ENCODE results near the gene RPL35. TPM values are rescaled to one million over a fixed set of nuclear protein-coding genes. Genes with fewer than 3 reads are reported as not detected.

The RPL35 gene
- total and polyA plus RNA-seq, 12 donors: 598 to 3,743 (median 714) TPM

- DNase-seq (no peak), ATAC-seq (no peak)
- peaks cover 0 to 23% (median 4%) of the 10 kb centered on the region in 9 donors for H3K4me1 ChIP-seq
- no peaks in the 10 kb centered on the region for H3K27me3 ChIP-seq
- H3K36me3 ChIP-seq: peaks cover 0 to 26% (median 0%) of the 10 kb centered on the region in 9 donors
- H3K9me3 ChIP-seq: no peaks in the 10 kb centered on the region
- H3K4me3 ChIP-seq: no peak overlapping the region
- no peak overlapping the region for H3K27ac ChIP-seq
- TF ChIP-seq, protein P1, sequence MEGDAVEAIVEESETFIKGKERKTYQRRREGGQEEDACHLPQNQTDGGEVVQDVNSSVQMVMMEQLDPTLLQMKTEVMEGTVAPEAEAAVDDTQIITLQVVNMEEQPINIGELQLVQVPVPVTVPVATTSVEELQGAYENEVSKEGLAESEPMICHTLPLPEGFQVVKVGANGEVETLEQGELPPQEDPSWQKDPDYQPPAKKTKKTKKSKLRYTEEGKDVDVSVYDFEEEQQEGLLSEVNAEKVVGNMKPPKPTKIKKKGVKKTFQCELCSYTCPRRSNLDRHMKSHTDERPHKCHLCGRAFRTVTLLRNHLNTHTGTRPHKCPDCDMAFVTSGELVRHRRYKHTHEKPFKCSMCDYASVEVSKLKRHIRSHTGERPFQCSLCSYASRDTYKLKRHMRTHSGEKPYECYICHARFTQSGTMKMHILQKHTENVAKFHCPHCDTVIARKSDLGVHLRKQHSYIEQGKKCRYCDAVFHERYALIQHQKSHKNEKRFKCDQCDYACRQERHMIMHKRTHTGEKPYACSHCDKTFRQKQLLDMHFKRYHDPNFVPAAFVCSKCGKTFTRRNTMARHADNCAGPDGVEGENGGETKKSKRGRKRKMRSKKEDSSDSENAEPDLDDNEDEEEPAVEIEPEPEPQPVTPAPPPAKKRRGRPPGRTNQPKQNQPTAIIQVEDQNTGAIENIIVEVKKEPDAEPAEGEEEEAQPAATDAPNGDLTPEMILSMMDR (IDR thresholded peaks at IDR 0.05): no peak
- 89 to 94% methylated on average over 6 of the region's 6 CpGs for WGBS, 2 donors
- intact Hi-C loops (cut with DNase I): no loop called here
Observed at GRCh38 chr9:124809211-124809610, 52.5 kb downstream of the RPL35 start.

DNA sequence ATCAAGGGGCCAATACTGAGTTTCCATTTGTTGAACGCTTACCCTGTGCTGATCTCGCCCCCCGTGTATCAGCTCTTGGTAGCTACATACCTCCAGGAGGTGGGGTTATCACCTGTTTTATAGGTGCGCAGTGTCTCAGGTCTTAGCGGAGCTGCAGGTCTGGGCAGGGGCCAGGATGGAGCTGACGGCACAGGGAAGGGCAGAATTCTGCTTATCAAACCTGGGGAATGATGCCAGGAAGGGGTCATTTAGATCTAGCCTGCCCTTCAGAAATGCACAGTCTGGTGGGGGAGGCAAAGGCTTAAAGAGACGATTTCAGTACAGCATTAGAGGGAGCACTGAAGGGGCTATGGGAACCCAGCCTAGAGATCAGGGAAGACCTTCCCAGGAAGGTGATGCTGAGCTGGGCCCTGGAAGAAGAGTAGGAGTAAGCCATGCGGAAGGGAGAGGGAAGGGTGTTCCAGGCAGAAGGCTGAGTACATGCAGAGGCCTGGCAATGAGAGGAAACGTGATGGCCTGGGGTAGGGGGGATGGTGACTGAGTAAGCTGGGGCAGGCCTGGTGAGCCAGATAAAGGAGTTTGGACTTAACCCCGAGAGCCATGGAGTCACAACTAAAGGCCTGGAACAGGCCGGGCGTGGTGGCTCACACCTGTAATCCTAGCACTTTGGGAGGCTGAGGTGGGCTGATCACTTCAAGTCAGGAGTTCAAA is 53.4 kb downstream of the RPL35 start:
- Histone ChIP-seq H3K9me3 (no peaks in the 10 kb centered on the region), H3K4me1 (peaks cover 0 to 21% (median 4%) of the 10 kb centered on the region in 9 donors), H3K27ac (no peak overlapping the region), H3K27me3 (no peaks in the 10 kb centered on the region), H3K36me3 (peaks cover 0 to 26% (median 0%) of the 10 kb centered on the region in 9 donors), H3K4me3 (no peak overlapping the region)
- no peak for DNase-seq
- ATAC-seq: no peak
- 81 to 82% methylated on average over 12 of the region's 12 CpGs for WGBS, 2 donors
- intact Hi-C loops (cut with DNase I): no loop called here
- TF ChIP-seq, protein P1 (IDR thresholded peaks at IDR 0.05): no peak

Other genes starting within 250 kb of the RPL35 start
- gene NR6A1, start 90.6 kb downstream of the RPL35 start, total RNA-seq: 1 to 10 TPM in 8 of 10 donors, under 1 TPM in 2; 0.78 to 2.0 (median 1.2) TPM
- 1 to 10 TPM in 1 of 2 donors, under 1 TPM in 1; 0.29 to 1.0 TPM for gene NR6A1, start 90.6 kb downstream of the RPL35 start, polyA plus RNA-seq
- 10 to 100 TPM; 21.9 to 51.2 (median 32.5) TPM for gene OLFML2A, start 84.8 kb downstream of the RPL35 start, total RNA-seq
- gene OLFML2A, start 84.8 kb downstream of the RPL35 start, polyA plus RNA-seq: 1 to 10 TPM; 5.9 to 9.3 TPM
- under 1 TPM in 1 of 10 donors, not detected in 9; 0.22 TPM for gene WDR38, start 8.5 kb downstream of the RPL35 start, total RNA-seq
- under 1 TPM in 1 of 2 donors, not detected in 1; 0.04 TPM for gene WDR38, start 8.5 kb downstream of the RPL35 start, polyA plus RNA-seq
- gene ARPC5L, start 173 bp upstream of the RPL35 start, total RNA-seq: 10 to 100 TPM; 30.6 to 69.4 (median 39.9) TPM
- gene ARPC5L, start 173 bp upstream of the RPL35 start, polyA plus RNA-seq: 10 to 100 TPM; 26.6 to 74.9 TPM
- 10 to 100 TPM; 15.6 to 26.0 (median 19.2) TPM for gene GOLGA1, start 79.1 kb upstream of the RPL35 start, total RNA-seq
- 1 to 10 TPM; 6.8 to 7.8 TPM for gene GOLGA1, start 79.1 kb upstream of the RPL35 start, polyA plus RNA-seq

All from heart right ventricle (tissue), 16 donors.